Uterus (tissue), 4 donors: Measurements from ENCODE around the gene PSEN2. TPM values are rescaled to one million over a fixed set of nuclear protein-coding genes. Genes with fewer than 3 reads are reported as not detected.

Experiments used
- DNase-seq, 2 donors: peaks; one replicate each; pipeline ENCODE4 v3.0.0-alpha.2; 2019 to 2020
- H3K27ac ChIP-seq, 2 donors: fragments of 200-600 bp; sonication (generic); 1 replicate in 1 of 2; 2 replicates in 1 of 2; pipeline ENCODE4 v1.5.1; 2016 to 2018
- H3K27me3 ChIP-seq, 2 donors: fragments of 200-600 bp; sonication (generic); one replicate each; pipeline ENCODE4 v1.5.1; 2018 to 2019; ENCODE audit warnings: control low read depth in 1 of 2
- H3K36me3 ChIP-seq, 2 donors: fragments of 200-600 bp; sonication (generic); one replicate each; pipeline ENCODE4 v1.5.1; 2019; ENCODE audit warnings: control low read depth in 1 of 2
- H3K4me1 ChIP-seq, 2 donors: fragments of 200-600 bp; sonication (generic); one replicate each; pipeline ENCODE4 v1.5.1; 2018 to 2019; ENCODE audit warnings: control low read depth in 1 of 2
- H3K4me3 ChIP-seq, 2 donors: fragments of 200-600 bp; sonication (generic); 1 replicate in 1 of 2; 2 replicates in 1 of 2; pipeline ENCODE4 v1.5.1; 2018 to 2019; ENCODE audit warnings: mild to moderate bottlenecking in 1 of 2
- H3K9me3 ChIP-seq, 2 donors: fragments of 200-600 bp; sonication (generic); one replicate each; pipeline ENCODE4 v1.5.1; 2019; ENCODE audit warnings: control low read depth in 1 of 2
- CTCF ChIP-seq, 4 experiments: fragments of 200-600 bp in 2 of 4; fragments of 450-650 bp in 2 of 4; sonication (generic) in 2 of 4; IDR thresholded peaks; one replicate each; pipeline ENCODE4 v1.5.1; 2016 to 2019; ENCODE audit warnings: antibody characterized with exemption in 4 of 4, mild to moderate bottlenecking in 2 of 4, moderate library complexity in 1 of 4
- POLR2A ChIP-seq, 2 donors: fragments of 450-650 bp; IDR thresholded peaks; one replicate each; pipeline ENCODE4 v1.6.1; 2016; ENCODE audit warnings: antibody characterized with exemption in 2 of 2, mild to moderate bottlenecking in 1 of 2, moderate library complexity in 1 of 2
- intact Hi-C: fragments of 100-400 bp; cut with DNase I; formaldehyde crosslinking; loops from one replicate; pipeline ENCODE4 v1.15.1; 2023; ENCODE audit warnings: low total_unique reads
- total RNA-seq, 4 donors: library from RNA; depleted of rRNA in 3 of 4; stranded (reverse); fragments of >200 nt in 3 of 4; gene quantifications; one replicate each; pipeline versions ENCODE4 v1.1.0 to v1.2.4, GENCODE V29; 2014 to 2023
- donor health status: DM: yes; HTN: yes; CAD: no.

PSEN2 gene
- total RNA-seq, 4 donors from 2014 or later: 12.8 to 80.9 (median 31.3) TPM

GRCh38 chr1:226891846-226892523, 21.6 kb downstream of the PSEN2 start:
- no peak for DNase-seq
- H3K36me3 ChIP-seq: no peaks in the 10 kb centered on the region
- no peak overlapping the region for H3K27ac ChIP-seq
- no peak overlapping the region for H3K4me3 ChIP-seq
- intact Hi-C loops: no loop called here
- no peaks in the 10 kb centered on the region for H3K9me3 ChIP-seq
- no peaks in the 10 kb centered on the region for H3K27me3 ChIP-seq
- no peaks in the 10 kb centered on the region for H3K4me1 ChIP-seq
- TF ChIP-seq POLR2A (IDR thresholded peaks at IDR 0.05) (no peak), CTCF (IDR thresholded peaks at IDR 0.05) (no peak)

DNA sequence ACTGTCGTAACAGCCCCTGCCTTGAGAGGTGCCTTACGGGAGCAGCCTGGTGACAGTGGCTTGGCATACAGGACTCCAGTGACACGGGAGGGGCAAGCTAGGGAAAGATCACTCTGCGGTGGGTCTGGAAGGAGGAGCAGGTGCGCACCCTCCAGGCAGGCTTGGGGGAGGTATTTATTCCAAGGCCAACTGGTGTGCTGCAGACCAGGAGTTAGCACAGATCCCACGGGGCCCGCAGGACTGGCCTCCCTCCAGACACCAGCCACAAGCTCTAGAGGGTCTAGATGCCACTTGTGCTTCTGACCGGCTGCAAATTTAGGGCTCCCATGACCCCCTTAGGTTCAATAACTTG, 22.1 kb downstream of the PSEN2 start:
- no peaks in the 10 kb centered on the region for H3K36me3 ChIP-seq
- no peak overlapping the region for H3K4me3 ChIP-seq
- TF ChIP-seq POLR2A (IDR thresholded peaks at IDR 0.05) (no peak), CTCF (IDR thresholded peaks at IDR 0.05) (no peak)
- H3K27ac ChIP-seq: no peak overlapping the region
- H3K27me3 ChIP-seq: no peaks in the 10 kb centered on the region
- no peak for DNase-seq
- H3K9me3 ChIP-seq: no peaks in the 10 kb centered on the region
- intact Hi-C loops: no loop called here
- H3K4me1 ChIP-seq: no peaks in the 10 kb centered on the region

DNA sequence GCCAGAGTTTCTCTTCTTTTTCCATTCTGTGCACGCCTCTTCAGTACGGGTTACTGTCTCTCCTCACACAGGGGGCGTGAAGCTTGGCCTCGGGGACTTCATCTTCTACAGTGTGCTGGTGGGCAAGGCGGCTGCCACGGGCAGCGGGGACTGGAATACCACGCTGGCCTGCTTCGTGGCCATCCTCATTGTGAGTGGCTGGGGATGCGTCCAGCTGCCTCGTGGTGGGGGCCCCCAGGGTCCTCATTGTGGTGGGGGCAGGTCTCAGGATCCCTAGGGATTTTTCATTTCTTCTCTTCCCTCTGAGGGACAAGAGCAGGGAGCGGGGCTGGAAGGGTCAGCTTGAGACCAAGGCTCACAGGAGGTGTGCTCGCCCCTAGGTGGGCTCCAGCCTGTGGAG, 23.5 kb downstream of the PSEN2 start:
- no peaks in the 10 kb centered on the region for H3K36me3 ChIP-seq
- H3K27ac ChIP-seq: no peak overlapping the region
- intact Hi-C loops: no loop called here
- no peak overlapping the region for H3K4me3 ChIP-seq
- H3K9me3 ChIP-seq: no peaks in the 10 kb centered on the region
- TF ChIP-seq CTCF (IDR thresholded peaks at IDR 0.05): no peak
- no peak for TF ChIP-seq POLR2A (IDR thresholded peaks at IDR 0.05)
- no peaks in the 10 kb centered on the region for H3K27me3 ChIP-seq
- no peaks in the 10 kb centered on the region for H3K4me1 ChIP-seq
- no peak for DNase-seq

DNA sequence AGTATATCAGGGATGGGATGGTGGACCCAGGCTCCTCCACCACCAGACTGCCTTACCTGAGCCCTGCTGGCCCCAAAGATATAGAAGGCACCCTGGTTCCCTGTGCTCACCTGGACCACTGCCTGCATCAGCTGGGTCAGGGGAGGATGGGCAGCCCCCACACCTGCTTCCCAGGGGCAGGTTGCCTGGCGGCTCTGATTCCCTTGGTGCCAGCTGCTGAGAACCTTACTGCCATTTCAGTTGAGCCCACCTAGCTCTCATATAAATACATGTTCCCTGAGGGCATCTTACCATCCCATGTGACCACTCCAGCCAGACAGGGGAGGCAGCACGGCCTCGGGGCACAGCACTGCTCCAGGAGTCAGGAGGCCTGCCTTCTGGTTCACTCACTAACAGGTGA, 24.4 kb downstream of the PSEN2 start:
- no peak for TF ChIP-seq POLR2A (IDR thresholded peaks at IDR 0.05)
- TF ChIP-seq CTCF (IDR thresholded peaks at IDR 0.05): no peak
- H3K4me3 ChIP-seq: no peak overlapping the region
- intact Hi-C loops: no loop called here
- no peaks in the 10 kb centered on the region for H3K9me3 ChIP-seq
- DNase-seq: no peak
- no peaks in the 10 kb centered on the region for H3K27me3 ChIP-seq
- no peaks in the 10 kb centered on the region for H3K36me3 ChIP-seq
- H3K4me1 ChIP-seq: no peaks in the 10 kb centered on the region
- no peak overlapping the region for H3K27ac ChIP-seq

- H3K36me3 ChIP-seq: no peaks in the 10 kb centered on the region
Observed at GRCh38 chr1:226895644-226896043, 25.2 kb downstream of the PSEN2 start.

More at GRCh38 chr1:226895644-226896043, 25.2 kb downstream of the PSEN2 start:
- H3K27me3 ChIP-seq: no peaks in the 10 kb centered on the region
- no peaks in the 10 kb centered on the region for H3K4me1 ChIP-seq
- no peak overlapping the region for H3K27ac ChIP-seq
- intact Hi-C loops: no loop called here
- no peaks in the 10 kb centered on the region for H3K9me3 ChIP-seq
- no peak for TF ChIP-seq CTCF (IDR thresholded peaks at IDR 0.05)
- no peak for TF ChIP-seq POLR2A (IDR thresholded peaks at IDR 0.05)
- no peak for DNase-seq
- H3K4me3 ChIP-seq: no peak overlapping the region
